ENCODE measurements around the gene CHST9. TPM values are rescaled to one million over a fixed set of nuclear protein-coding genes. Genes with fewer than 3 reads are reported as not detected.
"Not testable (repeated sequence)": the region's sequence is repeated elsewhere in the genome, so short reads cannot be mapped to it uniquely, and the experiment has no call there.

The CHST9 gene
- polyA plus RNA-seq, 3 donors: not detected

DNA sequence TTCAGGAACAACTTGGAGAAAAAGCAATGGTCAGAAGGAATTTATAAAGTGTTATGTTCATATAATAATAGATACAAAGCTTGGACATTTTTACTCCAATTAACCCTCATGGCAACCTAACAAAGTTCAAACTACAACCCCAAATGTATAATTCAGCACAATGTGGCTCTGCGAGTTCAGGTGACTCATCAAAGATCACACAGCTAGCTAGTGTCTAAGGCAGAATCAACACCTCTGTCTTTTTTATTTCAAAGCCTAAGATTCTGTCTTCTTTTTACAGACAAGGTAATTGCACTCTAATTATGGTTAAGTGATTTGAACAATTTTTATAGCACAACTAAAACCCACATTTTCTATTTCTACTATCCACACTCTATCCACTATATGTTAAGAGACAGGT, 90.5 kb downstream of the CHST9 start:
- Histone ChIP-seq H3K4me3 (replicated peaks in 1 of 3; ENCODE audit: low read depth in 2 of 3, low read length in 3 of 3) (no peak overlapping the region), H2AFZ (ENCODE audit: insufficient read depth, low read depth, low read length, poor library complexity, severe bottlenecking) (no peak overlapping the region), H3K79me2 (ENCODE audit: insufficient read depth, low read length) (no peaks in the 10 kb centered on the region), H3K27me3 (ENCODE audit: control insufficient read depth in 2 of 2, insufficient read depth in 2 of 2, low read length in 2 of 2) (no peaks in the 10 kb centered on the region), H3K9me3 (replicated peaks in 1 of 2; ENCODE audit: control insufficient read depth in 1 of 2, insufficient read depth in 1 of 2, low read length in 2 of 2) (peaks cover 8 to 10% of the 10 kb centered on the region in 2 donors), H3K36me3 (replicated peaks in 1 of 2; ENCODE audit: control insufficient read depth in 1 of 2, insufficient read depth in 2 of 2, low read length in 2 of 2) (no peaks in the 10 kb centered on the region), H3K4me2 (replicated peaks; ENCODE audit: extremely low read depth, low read length, poor library complexity, severe bottlenecking) (no peak overlapping the region), H3K27ac (ENCODE audit: low read depth in 1 of 2, low read length in 2 of 2) (no peak overlapping the region), H3K9ac (ENCODE audit: insufficient read depth, low read length, poor library complexity, severe bottlenecking) (no peak overlapping the region), H3K4me1 (ENCODE audit: control insufficient read depth in 1 of 2, insufficient read depth in 2 of 2, low read length in 2 of 2) (no peaks in the 10 kb centered on the region), H4K20me1 (ENCODE audit: insufficient read depth, low read length) (no peaks in the 10 kb centered on the region)
- intact Hi-C loops (cut with micrococcal nuclease): no loop called here
- DNase-seq: no peak
- Mint-ChIP-seq H3K36me3 (no peaks in the 10 kb centered on the region), H3K4me3 (no peak overlapping the region), H3K27ac (no peak overlapping the region), H3K27me3 (ENCODE audit: low read depth in 3 of 3) (peaks cover 0 to 6% (median 0%) of the 10 kb centered on the region in 3 donors), H3K9me3 (peaks cover 4 to 13% (median 10%) of the 10 kb centered on the region in 7 donors), H3K4me1 (no peaks in the 10 kb centered on the region)
- 100% methylated on average over 1 of the region's 1 CpG for WGBS (ENCODE audit: insufficient coverage)
- TF ChIP-seq, protein P1, sequence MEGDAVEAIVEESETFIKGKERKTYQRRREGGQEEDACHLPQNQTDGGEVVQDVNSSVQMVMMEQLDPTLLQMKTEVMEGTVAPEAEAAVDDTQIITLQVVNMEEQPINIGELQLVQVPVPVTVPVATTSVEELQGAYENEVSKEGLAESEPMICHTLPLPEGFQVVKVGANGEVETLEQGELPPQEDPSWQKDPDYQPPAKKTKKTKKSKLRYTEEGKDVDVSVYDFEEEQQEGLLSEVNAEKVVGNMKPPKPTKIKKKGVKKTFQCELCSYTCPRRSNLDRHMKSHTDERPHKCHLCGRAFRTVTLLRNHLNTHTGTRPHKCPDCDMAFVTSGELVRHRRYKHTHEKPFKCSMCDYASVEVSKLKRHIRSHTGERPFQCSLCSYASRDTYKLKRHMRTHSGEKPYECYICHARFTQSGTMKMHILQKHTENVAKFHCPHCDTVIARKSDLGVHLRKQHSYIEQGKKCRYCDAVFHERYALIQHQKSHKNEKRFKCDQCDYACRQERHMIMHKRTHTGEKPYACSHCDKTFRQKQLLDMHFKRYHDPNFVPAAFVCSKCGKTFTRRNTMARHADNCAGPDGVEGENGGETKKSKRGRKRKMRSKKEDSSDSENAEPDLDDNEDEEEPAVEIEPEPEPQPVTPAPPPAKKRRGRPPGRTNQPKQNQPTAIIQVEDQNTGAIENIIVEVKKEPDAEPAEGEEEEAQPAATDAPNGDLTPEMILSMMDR (IDR thresholded peaks at IDR 0.05): no peak

DNA sequence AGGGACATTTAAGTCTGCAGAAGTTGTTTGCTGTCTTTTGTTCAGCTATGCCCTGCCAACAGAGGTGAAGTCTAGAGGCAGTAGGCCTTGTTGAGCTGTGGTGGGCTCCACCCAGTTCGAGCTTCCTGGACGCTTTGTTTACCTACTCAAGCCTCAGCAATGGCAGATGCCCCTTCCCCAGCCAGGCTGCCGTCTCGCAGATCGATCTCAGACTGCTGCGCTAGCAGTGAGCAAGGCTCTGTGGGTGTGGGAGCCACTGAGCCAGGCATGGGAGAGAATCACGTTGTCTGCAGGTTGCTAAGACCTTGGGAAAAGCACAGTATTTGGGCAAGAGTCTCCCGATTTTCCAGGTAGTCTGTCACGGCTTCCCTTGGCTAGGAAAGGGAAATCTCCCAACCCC, 91.8 kb downstream of the CHST9 start:
- H3K4me3 ChIP-seq (replicated peaks in 1 of 3; ENCODE audit: low read depth in 2 of 3, low read length in 3 of 3); H3K9ac ChIP-seq (ENCODE audit: insufficient read depth, low read length, poor library complexity, severe bottlenecking); H3K27me3 Mint-ChIP-seq (ENCODE audit: low read depth in 3 of 3); H3K27ac ChIP-seq (ENCODE audit: low read depth in 1 of 2, low read length in 2 of 2); H4K20me1 ChIP-seq (ENCODE audit: insufficient read depth, low read length); H3K4me1 ChIP-seq (ENCODE audit: control insufficient read depth in 1 of 2, insufficient read depth in 2 of 2, low read length in 2 of 2); H3K36me3 Mint-ChIP-seq; intact Hi-C loops (cut with micrococcal nuclease); H3K4me2 ChIP-seq (replicated peaks; ENCODE audit: extremely low read depth, low read length, poor library complexity, severe bottlenecking); DNase-seq; H3K27me3 ChIP-seq (ENCODE audit: control insufficient read depth in 2 of 2, insufficient read depth in 2 of 2, low read length in 2 of 2); H3K36me3 ChIP-seq (replicated peaks in 1 of 2; ENCODE audit: control insufficient read depth in 1 of 2, insufficient read depth in 2 of 2, low read length in 2 of 2); H3K27ac Mint-ChIP-seq; H3K79me2 ChIP-seq (ENCODE audit: insufficient read depth, low read length); H3K9me3 ChIP-seq (replicated peaks in 1 of 2; ENCODE audit: control insufficient read depth in 1 of 2, insufficient read depth in 1 of 2, low read length in 2 of 2); H3K4me1 Mint-ChIP-seq; H3K4me3 Mint-ChIP-seq; H2AFZ ChIP-seq (ENCODE audit: insufficient read depth, low read depth, low read length, poor library complexity, severe bottlenecking): not testable (repeated sequence)
- H3K9me3 Mint-ChIP-seq: peaks cover 2 to 20% (median 12%) of the 10 kb centered on the region in 7 donors
- 86% methylated on average over 6 of the region's 9 CpGs for WGBS (ENCODE audit: insufficient coverage)
